ENCODE results near the gene ZNF511. TPM values are rescaled to one million over a fixed set of nuclear protein-coding genes. Genes with fewer than 3 reads are reported as not detected.

The ZNF511 gene
- total RNA-seq, 1 donor from 2014 or later: 75.6 TPM

DNA sequence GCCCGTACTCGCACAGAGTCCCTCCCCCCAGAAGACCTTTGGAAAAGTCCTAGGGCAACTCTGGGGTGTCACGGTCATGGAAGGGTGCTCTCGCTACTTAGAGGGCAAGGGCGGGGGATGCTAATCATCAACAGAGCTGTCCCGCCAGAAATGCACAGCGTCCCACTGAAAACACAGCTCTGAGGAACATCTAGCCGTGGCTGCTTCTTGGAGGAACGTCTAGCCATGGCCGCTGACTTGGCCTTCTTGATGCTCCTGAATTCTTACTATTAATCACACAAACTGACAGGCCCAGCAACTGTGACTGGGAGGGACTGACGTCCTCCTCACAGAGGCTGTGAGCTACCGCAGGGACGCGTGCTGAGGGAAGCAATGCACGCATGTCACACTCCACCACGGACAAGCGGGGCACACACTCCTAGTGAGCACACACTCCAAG is 1.8 kb upstream of the ZNF511 start:
- peak overlapping the region; percentile 43 for H3K27ac Mint-ChIP-seq (ENCODE audit: unreplicated experiment)
- TF ChIP-seq, protein P1, sequence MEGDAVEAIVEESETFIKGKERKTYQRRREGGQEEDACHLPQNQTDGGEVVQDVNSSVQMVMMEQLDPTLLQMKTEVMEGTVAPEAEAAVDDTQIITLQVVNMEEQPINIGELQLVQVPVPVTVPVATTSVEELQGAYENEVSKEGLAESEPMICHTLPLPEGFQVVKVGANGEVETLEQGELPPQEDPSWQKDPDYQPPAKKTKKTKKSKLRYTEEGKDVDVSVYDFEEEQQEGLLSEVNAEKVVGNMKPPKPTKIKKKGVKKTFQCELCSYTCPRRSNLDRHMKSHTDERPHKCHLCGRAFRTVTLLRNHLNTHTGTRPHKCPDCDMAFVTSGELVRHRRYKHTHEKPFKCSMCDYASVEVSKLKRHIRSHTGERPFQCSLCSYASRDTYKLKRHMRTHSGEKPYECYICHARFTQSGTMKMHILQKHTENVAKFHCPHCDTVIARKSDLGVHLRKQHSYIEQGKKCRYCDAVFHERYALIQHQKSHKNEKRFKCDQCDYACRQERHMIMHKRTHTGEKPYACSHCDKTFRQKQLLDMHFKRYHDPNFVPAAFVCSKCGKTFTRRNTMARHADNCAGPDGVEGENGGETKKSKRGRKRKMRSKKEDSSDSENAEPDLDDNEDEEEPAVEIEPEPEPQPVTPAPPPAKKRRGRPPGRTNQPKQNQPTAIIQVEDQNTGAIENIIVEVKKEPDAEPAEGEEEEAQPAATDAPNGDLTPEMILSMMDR (conservative IDR thresholded peaks at IDR 0.05): no peak
- no peak for DNase-seq (ENCODE audit: low read depth, low spot score)
- peak overlapping the region; percentile 78 for H3K4me3 Mint-ChIP-seq
- no peaks in the 10 kb centered on the region for H3K27me3 Mint-ChIP-seq (ENCODE audit: low read depth)
- no peaks in the 10 kb centered on the region for H3K9me3 Mint-ChIP-seq
- peaks cover 4% of the 10 kb centered on the region for H3K36me3 Mint-ChIP-seq (ENCODE audit: low read depth)
- H3K4me1 Mint-ChIP-seq: peaks cover 13% of the 10 kb centered on the region

DNA sequence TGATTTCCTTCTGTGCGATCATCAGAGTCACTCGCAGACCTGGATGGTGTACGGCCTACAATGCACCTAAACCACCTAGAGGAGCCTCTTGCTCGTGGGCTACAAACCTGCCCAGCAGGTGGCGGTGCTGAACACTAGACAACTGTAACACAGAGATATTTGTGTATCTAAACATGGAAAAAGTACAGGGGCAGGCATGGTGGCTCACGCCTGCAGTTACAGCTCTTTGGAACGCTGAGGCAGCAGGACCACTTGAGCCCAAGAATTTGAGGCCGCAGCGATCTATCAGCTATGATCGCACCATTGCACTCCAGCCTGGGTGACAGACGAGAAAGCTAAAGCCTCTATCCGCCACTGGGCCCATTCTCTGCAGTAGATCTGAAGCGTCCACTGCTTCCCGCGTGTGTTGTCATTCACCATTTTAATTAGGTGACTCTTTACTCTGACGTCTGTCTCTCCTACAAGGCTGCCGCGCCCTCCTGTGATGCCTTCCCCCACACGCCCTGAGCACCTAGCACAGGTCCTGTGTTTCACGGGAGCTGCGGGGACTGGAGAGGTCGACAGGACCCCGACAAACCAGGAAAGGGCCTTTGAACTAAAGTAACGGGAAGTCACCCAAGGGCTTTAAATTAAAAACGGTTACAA is 816 bp upstream of the ZNF511 start:
- Mint-ChIP-seq H3K27ac (ENCODE audit: unreplicated experiment) (peak overlapping the region; percentile 97), H3K27me3 (ENCODE audit: low read depth) (no peaks in the 10 kb centered on the region), H3K9me3 (no peaks in the 10 kb centered on the region), H3K36me3 (ENCODE audit: low read depth) (peaks cover 4% of the 10 kb centered on the region), H3K4me1 (peaks cover 13% of the 10 kb centered on the region), H3K4me3 (peak overlapping the region; percentile 94)
- DNase-seq (ENCODE audit: low read depth, low spot score): peak; percentile 37
- TF ChIP-seq, protein P1 (conservative IDR thresholded peaks at IDR 0.05): peak; percentile 74

DNA sequence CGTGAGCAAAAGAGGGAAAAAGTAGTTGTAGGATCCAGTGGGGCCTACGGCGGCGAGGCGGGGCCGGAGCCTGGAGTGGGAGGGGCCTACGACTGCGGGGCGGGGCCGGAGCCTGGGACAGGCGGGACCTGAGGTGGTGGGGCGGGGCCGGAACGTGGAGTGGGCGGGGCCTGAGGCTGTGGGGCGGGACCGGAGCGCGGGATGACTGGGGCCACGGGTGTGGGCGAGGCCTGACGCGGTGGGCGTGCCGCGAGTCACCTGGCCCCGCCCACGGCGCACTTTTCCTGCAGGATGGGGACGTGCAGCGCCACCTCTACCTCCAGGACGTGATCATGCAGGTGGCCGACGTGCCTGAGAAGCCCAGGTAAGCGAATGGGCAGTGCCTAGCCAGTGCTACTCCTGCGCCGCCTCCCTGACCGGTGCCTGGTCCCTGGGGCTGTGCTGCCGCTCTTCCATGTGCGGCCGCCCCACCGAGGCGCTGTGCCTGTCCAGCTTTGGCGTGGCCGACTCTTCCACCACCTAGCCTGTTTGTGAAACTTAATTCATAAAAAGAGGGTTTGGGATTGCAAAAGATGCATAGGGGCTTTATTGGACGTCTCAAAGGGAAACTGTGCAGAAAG is 496 bp downstream of the ZNF511 start:
- TF ChIP-seq, protein P1 (conservative IDR thresholded peaks at IDR 0.05): no peak
- H3K9me3 Mint-ChIP-seq: no peaks in the 10 kb centered on the region
- H3K4me3 Mint-ChIP-seq: peak overlapping the region; percentile 78

DNA sequence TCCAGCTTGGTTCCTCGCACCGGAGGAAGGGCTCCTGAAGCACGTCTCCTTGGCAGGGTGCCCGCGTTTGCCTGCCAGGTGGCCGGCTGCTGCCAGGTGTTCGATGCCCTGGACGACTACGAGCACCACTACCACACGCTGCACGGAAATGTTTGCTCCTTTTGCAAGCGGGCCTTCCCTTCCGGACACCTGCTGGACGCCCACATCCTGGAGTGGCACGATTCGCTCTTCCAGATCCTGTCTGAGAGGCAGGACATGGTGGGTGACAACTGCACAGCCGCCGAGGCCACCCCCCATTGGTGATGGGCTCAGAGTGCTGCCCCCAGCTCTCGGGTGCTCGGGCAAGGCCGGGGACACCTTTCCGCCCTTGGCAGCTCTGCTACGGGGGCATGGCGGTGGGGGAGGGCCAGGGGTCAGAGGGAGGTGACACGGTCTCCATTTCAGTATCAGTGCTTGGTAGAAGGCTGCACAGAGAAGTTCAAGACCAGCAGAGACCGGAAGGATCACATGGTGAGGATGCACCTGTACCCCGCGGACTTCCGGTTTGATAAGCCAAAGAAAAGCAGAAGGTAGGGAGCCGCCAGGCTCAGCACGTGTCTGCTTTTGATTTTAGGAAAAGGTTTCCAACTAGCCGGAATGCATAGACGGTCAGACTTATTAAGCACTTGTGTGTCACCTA is 1.1 kb downstream of the ZNF511 start:
- peaks cover 18% of the 10 kb centered on the region for H3K4me1 Mint-ChIP-seq
- H3K27ac Mint-ChIP-seq (ENCODE audit: unreplicated experiment): no peak overlapping the region
- H3K4me3 Mint-ChIP-seq: peak overlapping the region; percentile 78
- H3K27me3 Mint-ChIP-seq (ENCODE audit: low read depth): no peaks in the 10 kb centered on the region
- H3K9me3 Mint-ChIP-seq: no peaks in the 10 kb centered on the region
- no peak for DNase-seq (ENCODE audit: low read depth, low spot score)
- H3K36me3 Mint-ChIP-seq (ENCODE audit: low read depth): peaks cover 4% of the 10 kb centered on the region
- TF ChIP-seq, protein P1 (conservative IDR thresholded peaks at IDR 0.05): no peak

More for the DNA sequence above, 496 bp downstream of the ZNF511 start:
- H3K4me1 Mint-ChIP-seq: peaks cover 18% of the 10 kb centered on the region
- H3K27ac Mint-ChIP-seq (ENCODE audit: unreplicated experiment): peak overlapping the region; percentile 87
- peaks cover 4% of the 10 kb centered on the region for H3K36me3 Mint-ChIP-seq (ENCODE audit: low read depth)
- peak; percentile 89 for DNase-seq (ENCODE audit: low read depth, low spot score)
- no peaks in the 10 kb centered on the region for H3K27me3 Mint-ChIP-seq (ENCODE audit: low read depth)

DNA sequence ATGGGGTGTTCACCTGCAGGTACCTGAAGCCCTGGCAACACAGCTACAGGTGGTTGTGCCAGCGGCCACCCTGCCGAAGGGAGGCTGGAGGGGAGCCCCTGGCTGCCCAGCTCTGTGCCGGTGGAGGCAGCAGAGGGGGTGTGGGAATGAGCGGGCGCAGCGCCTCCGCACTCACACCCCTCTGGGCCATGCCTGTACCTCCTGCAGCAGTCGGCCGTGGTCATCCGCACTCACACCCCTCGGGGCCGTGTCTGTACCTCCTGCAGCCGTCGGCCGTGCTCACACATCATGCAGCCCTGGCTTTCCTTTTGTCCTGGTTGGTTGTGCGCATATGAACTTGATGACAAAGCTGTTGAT is 1.7 kb downstream of the ZNF511 start:
- no peak for DNase-seq (ENCODE audit: low read depth, low spot score)
- H3K36me3 Mint-ChIP-seq (ENCODE audit: low read depth): peaks cover 2% of the 10 kb centered on the region
- H3K27me3 Mint-ChIP-seq (ENCODE audit: low read depth): no peaks in the 10 kb centered on the region
- peaks cover 18% of the 10 kb centered on the region for H3K4me1 Mint-ChIP-seq
- TF ChIP-seq, protein P1 (conservative IDR thresholded peaks at IDR 0.05): no peak
- no peak overlapping the region for H3K27ac Mint-ChIP-seq (ENCODE audit: unreplicated experiment)
- H3K4me3 Mint-ChIP-seq: peak overlapping the region; percentile 78
- H3K9me3 Mint-ChIP-seq: no peaks in the 10 kb centered on the region

Data from neural crest cell (in vitro differentiated cells).